ENCODE results near the gene FBXO11. TPM values are rescaled to one million over a fixed set of nuclear protein-coding genes. Genes with fewer than 3 reads are reported as not detected.

Gene FBXO11
- total RNA-seq, 1 donor from 2014 or later = 89.1 TPM

GRCh38 chr2:47844162-47844561 lies 62.1 kb downstream of the FBXO11 start:
- POLR2A ChIA-PET = no interaction called here
- CTCF ChIA-PET = no interaction called here
- DNase-seq (no peak), ATAC-seq (ENCODE audit: low read depth) (no peak)
- Mint-ChIP-seq H3K4me3 (no peak overlapping the region), H3K27ac (no peak overlapping the region), H3K27me3 (no peaks in the 10 kb centered on the region), H3K4me1 (peaks cover 33% of the 10 kb centered on the region), H3K9me3 (no peaks in the 10 kb centered on the region), H3K36me3 (ENCODE audit: low read depth) (peaks cover 19% of the 10 kb centered on the region)
- intact Hi-C loops (cut with micrococcal nuclease) = no loop called here
- TF ChIP-seq, protein P1, sequence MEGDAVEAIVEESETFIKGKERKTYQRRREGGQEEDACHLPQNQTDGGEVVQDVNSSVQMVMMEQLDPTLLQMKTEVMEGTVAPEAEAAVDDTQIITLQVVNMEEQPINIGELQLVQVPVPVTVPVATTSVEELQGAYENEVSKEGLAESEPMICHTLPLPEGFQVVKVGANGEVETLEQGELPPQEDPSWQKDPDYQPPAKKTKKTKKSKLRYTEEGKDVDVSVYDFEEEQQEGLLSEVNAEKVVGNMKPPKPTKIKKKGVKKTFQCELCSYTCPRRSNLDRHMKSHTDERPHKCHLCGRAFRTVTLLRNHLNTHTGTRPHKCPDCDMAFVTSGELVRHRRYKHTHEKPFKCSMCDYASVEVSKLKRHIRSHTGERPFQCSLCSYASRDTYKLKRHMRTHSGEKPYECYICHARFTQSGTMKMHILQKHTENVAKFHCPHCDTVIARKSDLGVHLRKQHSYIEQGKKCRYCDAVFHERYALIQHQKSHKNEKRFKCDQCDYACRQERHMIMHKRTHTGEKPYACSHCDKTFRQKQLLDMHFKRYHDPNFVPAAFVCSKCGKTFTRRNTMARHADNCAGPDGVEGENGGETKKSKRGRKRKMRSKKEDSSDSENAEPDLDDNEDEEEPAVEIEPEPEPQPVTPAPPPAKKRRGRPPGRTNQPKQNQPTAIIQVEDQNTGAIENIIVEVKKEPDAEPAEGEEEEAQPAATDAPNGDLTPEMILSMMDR (IDR thresholded peaks at IDR 0.05) = no peak

DNA sequence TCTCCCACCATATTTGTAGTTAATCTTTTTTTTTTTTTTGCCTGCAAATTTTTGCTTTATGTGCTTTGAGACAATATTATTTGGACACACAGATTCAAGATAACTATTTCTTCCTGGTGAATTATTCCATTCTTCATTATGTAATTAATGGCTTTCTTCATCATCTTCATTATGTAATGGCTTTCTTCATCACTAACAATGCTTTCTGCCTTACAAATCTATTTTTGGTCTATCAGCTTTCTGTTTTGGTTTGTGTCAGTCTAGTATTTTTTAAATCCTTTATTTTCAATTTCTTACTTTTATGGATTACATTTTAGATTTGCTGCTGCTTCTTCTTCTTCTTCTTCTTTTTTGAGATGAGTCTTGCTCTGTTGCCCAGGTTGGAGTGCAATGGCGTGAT lies 62.9 kb downstream of the FBXO11 start:
- Mint-ChIP-seq H3K36me3 (ENCODE audit: low read depth) (peaks cover 26% of the 10 kb centered on the region), H3K27ac (no peak overlapping the region), H3K4me1 (peaks cover 31% of the 10 kb centered on the region), H3K9me3 (no peaks in the 10 kb centered on the region), H3K4me3 (no peak overlapping the region), H3K27me3 (no peaks in the 10 kb centered on the region)
- intact Hi-C loops (cut with micrococcal nuclease) = no loop called here
- TF ChIP-seq, protein P1 (IDR thresholded peaks at IDR 0.05) = no peak
- DNase-seq (no peak), ATAC-seq (ENCODE audit: low read depth) (no peak)
- ChIA-PET CTCF (interaction anchor here (0.6 to 1.0 kb wide), 2 partner anchors 15 to 47 kb away, joined by 3 to 4 read pairs; no protein-coding TSS in a partner anchor), POLR2A (interaction anchor here (1.3 kb wide), 1 partner anchor 10 kb away, joined by 3 read pairs; no protein-coding TSS in a partner anchor)

DNA sequence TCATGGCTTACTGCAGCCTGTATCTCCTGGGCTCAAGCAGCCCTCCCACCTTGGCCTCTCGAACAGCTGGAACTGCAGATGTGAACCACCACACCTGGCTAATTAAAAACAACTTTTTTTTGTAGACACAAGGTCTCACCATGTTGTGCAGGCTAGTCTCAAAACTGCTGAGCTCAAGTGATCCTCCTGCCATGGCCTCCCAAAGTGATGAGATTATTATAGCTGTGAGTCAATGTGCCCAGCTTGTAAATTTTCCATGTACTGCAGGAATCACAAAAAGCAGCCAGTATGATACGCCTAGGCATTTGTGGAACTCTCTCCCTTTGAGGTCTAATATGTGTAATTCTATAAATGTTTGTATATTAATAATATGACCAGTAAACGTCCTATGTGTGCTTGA lies 63.5 kb downstream of the FBXO11 start:
- no peaks in the 10 kb centered on the region for H3K27me3 Mint-ChIP-seq
- ChIA-PET CTCF (interaction anchor here (0.6 to 1.0 kb wide), 2 partner anchors 15 to 48 kb away, joined by 3 to 4 read pairs; no protein-coding TSS in a partner anchor), POLR2A (interaction anchor here (1.3 kb wide), 1 partner anchor 11 kb away, joined by 3 read pairs; no protein-coding TSS in a partner anchor)
- H3K36me3 Mint-ChIP-seq (ENCODE audit: low read depth) = peaks cover 26% of the 10 kb centered on the region
- peak overlapping the region; percentile 14 for H3K27ac Mint-ChIP-seq
- DNase-seq = no peak
- H3K9me3 Mint-ChIP-seq = no peaks in the 10 kb centered on the region
- no peak overlapping the region for H3K4me3 Mint-ChIP-seq
- TF ChIP-seq, protein P1 (IDR thresholded peaks at IDR 0.05) = no peak
- no peak for ATAC-seq (ENCODE audit: low read depth)
- intact Hi-C loops (cut with micrococcal nuclease) = no loop called here
- H3K4me1 Mint-ChIP-seq = peaks cover 28% of the 10 kb centered on the region

GRCh38 chr2:47838686-47839085 lies 67.6 kb downstream of the FBXO11 start:
- ChIA-PET POLR2A (no interaction called here), CTCF (no interaction called here)
- ATAC-seq (ENCODE audit: low read depth) (no peak), DNase-seq (no peak)
- H3K9me3 Mint-ChIP-seq = no peaks in the 10 kb centered on the region
- H3K4me1 Mint-ChIP-seq = peaks cover 12% of the 10 kb centered on the region
- H3K27me3 Mint-ChIP-seq = no peaks in the 10 kb centered on the region
- intact Hi-C loops (cut with micrococcal nuclease) = no loop called here
- TF ChIP-seq, protein P1 (IDR thresholded peaks at IDR 0.05) = no peak
- H3K36me3 Mint-ChIP-seq (ENCODE audit: low read depth) = peaks cover 58% of the 10 kb centered on the region
- no peak overlapping the region for H3K4me3 Mint-ChIP-seq
- H3K27ac Mint-ChIP-seq = peak overlapping the region; percentile 9

DNA sequence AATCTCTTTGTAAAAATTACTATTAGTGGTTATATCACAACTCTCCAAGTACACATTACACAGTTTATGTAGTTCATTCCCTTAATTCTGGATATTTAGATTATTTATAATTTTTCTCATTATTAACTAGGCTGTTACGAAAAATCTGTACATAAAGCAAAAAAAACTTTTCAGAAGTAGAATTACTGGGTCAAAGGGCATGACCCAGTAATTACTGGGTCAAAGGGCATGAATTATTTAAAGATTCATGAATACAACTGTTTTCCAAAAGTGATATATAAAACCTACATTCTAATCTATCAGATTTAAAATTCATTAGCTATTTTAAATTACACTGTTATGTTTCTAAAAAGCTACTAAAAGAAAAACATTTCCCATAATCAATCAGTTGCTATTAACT lies 68.0 kb downstream of the FBXO11 start:
- H3K27me3 Mint-ChIP-seq = no peaks in the 10 kb centered on the region
- intact Hi-C loops (cut with micrococcal nuclease) = no loop called here
- no peak for DNase-seq
- ChIA-PET CTCF (no interaction called here), POLR2A (no interaction called here)
- peaks cover 8% of the 10 kb centered on the region for H3K4me1 Mint-ChIP-seq
- H3K9me3 Mint-ChIP-seq = no peaks in the 10 kb centered on the region
- peaks cover 54% of the 10 kb centered on the region for H3K36me3 Mint-ChIP-seq (ENCODE audit: low read depth)
- no peak for ATAC-seq (ENCODE audit: low read depth)
- H3K27ac Mint-ChIP-seq = peak overlapping the region; percentile 9
- no peak overlapping the region for H3K4me3 Mint-ChIP-seq
- TF ChIP-seq, protein P1 (IDR thresholded peaks at IDR 0.05) = no peak

Measured in activated B cell treated with CpG ODN at 0.5 μM for 24 hours (primary cell).